HG02798 (cell line): ENCODE data around the gene TMPRSS3.

Experiments
- ATAC-seq: cut with Tn5 transposase; IDR thresholded peaks from one replicate; pipeline ENCODE4 v1.9.1; 2021; ENCODE audit warnings: mild to moderate bottlenecking; ENCODE audit not compliant: unreplicated experiment, poor library complexity

The TMPRSS3 gene

GRCh38 chr21:42340187-42341050, 55.4 kb downstream of the TMPRSS3 start:
- ATAC-seq, result no peak

- ATAC-seq, result no peak
Measured at GRCh38 chr21:42338729-42339715, 56.8 kb downstream of the TMPRSS3 start.

GRCh38 chr21:42337830-42338728, 57.8 kb downstream of the TMPRSS3 start:
- no peak for ATAC-seq

GRCh38 chr21:42337276-42337675, 58.6 kb downstream of the TMPRSS3 start:
- no peak for ATAC-seq

- no peak for ATAC-seq
Measured at GRCh38 chr21:42336054-42336453, 59.8 kb downstream of the TMPRSS3 start.

- ATAC-seq, result no peak
Measured at GRCh38 chr21:42332557-42333317, 63.1 kb downstream of the TMPRSS3 start.

- no peak for ATAC-seq
Measured at GRCh38 chr21:42331660-42332059, 64.2 kb downstream of the TMPRSS3 start.

- ATAC-seq, result no peak
Measured at GRCh38 chr21:42330380-42331371, 65.2 kb downstream of the TMPRSS3 start.

GRCh38 chr21:42324896-42325295, 71.0 kb downstream of the TMPRSS3 start:
- ATAC-seq, result no peak
